Stimulated activated naive CD4-positive, alpha-beta T cell (primary cell): ENCODE results near the gene DLST.

Source experiments
- DNase-seq, 6 experiments: peaks; one replicate each; lab custom pipeline; 2025; lab: John Stamatoyannopoulos, UW

DLST gene

GRCh38 chr14:74896400-74896799 lies 14.7 kb downstream of the DLST start:
- no peak for DNase-seq

DNA sequence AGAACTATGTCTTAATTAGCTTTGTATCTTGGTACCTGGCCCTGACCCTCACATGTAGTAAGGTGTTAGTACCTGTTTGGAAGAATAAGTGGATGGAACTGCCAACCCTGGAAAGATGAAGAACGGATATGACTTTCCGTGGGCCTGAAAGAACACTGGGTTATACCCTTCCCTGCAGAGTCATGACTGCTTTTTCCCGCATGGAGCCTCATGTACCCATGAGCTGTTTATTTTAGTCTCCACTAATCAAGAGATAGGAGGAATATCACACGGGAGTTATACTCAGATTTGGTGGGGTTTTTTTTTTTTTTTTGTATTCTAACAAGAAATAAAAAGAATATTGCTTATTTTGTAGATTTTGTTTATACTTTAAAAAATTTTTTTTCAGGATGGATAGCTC lies 15.9 kb downstream of the DLST start:
- no peak for DNase-seq

DNA sequence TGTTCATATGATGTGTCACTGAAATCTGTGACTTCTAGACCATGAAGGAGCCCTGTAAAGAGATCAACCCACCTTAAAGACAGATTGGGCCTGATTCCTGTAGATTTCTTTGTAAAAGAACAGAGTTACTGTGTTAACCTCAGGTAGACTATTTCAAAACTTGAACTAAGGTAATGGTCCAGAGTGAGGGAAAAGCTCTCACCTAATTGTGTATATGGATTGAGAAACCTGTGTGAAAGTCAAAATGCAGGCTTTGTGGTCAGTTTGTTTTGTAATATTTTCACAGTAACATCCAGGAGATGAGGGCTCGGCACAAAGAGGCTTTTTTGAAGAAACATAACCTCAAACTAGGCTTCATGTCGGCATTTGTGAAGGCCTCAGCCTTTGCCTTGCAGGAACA lies 16.4 kb downstream of the DLST start:
- DNase-seq: no peak

- DNase-seq: no peak
Observed at GRCh38 chr14:74898694-74899093, 17.0 kb downstream of the DLST start.

DNA sequence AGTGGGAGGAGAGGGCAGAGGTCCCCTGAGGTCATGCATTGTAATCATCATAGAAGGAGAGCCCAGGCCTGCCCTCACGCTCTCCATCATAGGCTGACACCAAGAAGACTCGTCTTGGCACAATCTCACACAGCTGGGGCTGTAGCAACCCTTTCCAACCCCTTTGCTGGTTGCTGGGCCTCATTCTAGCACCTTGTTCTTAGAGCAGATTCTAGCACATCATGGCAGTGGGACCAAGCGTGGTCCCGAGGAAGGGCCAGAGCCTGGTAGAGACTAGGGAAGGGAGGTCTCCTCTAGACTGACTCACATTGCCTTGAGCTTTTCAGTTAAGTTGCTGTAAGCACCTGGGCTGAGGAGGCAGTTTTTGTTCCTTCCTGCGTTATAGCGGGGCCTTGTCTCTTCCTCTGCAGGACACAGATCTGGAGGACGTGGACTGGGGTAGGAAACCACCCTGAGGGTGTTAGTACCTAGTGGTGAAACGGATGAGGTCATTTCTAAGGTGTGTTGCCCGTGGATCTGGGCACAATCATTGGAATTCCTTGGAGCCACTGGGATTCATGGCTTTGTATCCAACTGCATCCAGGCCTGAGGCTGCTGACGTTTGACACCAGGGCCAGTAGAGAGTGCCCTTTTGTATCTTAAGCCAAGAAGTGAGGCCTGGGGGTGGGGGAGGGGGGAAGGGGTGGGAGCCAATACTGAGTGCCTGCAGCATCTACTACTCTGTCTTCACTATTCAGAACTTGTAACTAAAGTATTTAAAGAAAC lies 21.4 kb downstream of the DLST start:
- no peak for DNase-seq

- DNase-seq: no peak
Observed at GRCh38 chr14:74904635-74905503, 23.2 kb downstream of the DLST start.

- DNase-seq: peak; percentile 34 to 82 (median 74)
Observed at GRCh38 chr14:74905595-74906142, 24.0 kb downstream of the DLST start.

DNA sequence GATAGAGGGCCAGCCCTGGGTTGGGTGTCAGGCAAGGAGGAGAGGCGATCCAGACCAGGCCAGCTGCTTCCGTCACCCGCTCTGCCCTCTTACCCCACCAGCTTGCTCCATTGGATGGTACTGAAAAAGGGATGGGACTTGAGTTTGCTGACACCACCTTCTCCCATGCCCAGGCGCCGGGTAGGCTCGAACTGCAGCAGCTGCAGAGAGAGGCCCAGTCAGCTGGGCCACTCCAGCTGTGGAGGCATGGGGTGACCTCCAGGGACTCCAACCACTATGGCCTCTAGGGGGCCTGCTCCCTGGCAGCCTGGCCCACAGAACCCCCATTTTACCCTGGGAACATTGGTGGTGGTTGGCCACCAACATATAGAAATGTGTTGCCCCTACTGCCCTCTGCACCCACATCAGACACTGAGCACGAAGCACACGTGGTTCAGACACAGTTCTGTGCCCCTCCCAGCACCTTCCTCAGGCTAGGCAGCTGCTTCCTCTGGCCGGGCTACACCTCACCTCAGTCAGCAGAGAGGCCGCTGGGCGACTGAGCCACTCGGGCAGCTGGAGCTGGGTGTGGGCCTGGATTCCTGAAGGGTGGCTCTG lies 25.3 kb downstream of the DLST start:
- peak in 1 of 6 experiments; percentile 2 for DNase-seq

DNA sequence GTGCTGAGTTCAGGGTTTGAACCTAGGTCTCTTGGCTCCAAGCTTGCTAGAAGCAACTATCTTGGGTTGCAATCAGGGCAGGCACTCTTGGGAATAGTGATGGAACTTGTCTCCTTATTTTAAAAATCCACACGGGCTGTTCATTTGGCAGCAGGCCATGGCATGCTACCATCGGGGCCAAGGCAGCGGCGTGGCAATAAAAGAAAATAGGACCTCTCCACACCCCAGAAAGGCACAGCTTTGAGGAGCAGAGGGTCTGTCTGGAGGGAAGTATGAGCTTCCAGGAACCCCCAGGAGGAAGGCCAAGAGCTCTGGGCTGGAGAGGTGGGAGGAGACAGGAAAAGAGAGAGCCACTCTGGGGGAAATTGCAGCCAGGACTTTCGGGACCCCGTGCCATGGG lies 26.0 kb downstream of the DLST start:
- DNase-seq: no peak

- no peak for DNase-seq
Observed at GRCh38 chr14:74908861-74909341, 27.2 kb downstream of the DLST start.

- no peak for DNase-seq
Observed at GRCh38 chr14:74909501-74909900, 27.8 kb downstream of the DLST start.

DNA sequence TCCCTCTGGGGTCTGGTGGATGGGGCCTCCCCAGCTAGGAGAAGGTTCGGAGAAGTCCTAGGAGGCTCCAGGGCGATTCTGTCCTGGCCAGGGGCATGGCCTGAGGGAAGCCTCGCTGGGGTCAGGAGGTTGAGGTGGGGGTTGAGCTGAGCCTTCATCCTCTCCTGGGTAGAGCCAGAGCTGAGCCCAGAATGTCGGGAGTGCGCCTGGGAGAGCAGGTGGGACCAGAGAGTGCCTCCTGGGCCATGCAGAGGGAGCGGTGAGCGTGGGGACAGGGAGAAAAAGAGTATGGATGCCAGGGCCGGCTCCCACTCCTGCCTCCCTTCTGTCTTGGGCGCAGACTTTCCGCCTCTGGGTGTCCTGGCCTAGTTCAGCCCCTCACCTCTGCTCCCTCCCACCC lies 28.2 kb downstream of the DLST start:
- no peak for DNase-seq

GRCh38 chr14:74910556-74910955 lies 28.8 kb downstream of the DLST start:
- no peak for DNase-seq

DNA sequence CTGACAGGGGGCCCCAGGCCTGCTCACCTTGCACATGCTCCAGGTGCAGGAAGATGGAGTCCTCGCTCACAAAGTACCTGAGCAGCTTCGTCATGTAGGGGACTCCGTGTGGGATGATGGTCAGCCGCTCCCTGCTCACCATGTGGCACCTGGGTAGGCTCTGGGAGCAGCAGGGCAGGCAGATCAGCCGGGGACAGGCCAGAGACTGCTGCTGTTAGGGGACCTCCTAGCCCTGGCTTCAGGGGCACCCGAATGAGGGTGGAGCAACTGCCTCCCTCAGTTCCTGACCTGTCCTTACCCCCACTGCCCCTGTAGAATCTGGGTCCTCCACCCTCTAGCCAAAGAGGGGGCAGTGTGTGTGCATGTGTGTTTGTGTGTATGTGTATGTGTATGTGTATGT lies 29.5 kb downstream of the DLST start:
- no peak for DNase-seq

DNA sequence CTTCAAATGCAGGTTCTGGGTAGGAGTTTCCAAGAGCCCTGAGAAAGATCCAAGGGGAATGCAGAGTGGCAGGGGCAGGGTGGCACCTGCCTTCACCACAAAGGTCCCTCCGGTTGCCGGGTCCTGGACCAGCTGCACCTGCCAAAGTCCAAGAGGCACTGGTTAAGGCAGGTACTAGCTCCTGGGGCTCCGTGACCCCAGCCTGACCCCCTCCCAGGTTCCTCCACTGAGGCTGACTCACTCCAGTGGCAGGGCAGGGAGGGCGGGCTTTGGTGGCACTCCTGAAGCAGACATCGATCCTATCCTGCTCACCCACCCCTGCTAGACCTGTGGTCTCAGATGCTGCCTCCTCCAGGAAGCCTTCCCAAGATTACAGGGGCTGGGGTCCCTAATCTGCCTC lies 30.0 kb downstream of the DLST start:
- no peak for DNase-seq

DNA sequence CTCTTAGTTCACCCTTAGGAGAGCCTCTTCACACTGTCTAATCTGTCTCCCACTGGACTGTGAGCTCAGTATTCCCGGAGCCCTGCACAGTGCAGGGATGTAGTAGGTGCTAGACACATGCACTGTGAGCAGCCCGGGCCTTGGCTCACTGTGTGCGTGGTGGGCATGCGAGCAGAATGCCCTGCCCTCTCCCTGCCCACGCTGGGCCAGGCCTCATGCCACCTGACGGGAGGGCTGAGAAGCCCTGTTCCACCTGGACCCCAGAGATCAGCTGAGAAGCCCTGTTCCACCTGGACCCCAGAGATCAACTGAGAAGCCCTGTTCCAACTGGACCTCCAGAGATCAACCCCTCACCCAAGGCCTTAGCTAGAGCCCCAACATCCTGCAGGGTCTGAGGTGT lies 30.4 kb downstream of the DLST start:
- no peak for DNase-seq

- no peak for DNase-seq
Observed at GRCh38 chr14:74912801-74913200, 31.1 kb downstream of the DLST start.

- no peak for DNase-seq
Observed at GRCh38 chr14:74913393-74913910, 31.7 kb downstream of the DLST start.

- peak in 1 of 6 experiments; percentile 6 for DNase-seq
Observed at GRCh38 chr14:74913986-74914573, 32.4 kb downstream of the DLST start.

DNA sequence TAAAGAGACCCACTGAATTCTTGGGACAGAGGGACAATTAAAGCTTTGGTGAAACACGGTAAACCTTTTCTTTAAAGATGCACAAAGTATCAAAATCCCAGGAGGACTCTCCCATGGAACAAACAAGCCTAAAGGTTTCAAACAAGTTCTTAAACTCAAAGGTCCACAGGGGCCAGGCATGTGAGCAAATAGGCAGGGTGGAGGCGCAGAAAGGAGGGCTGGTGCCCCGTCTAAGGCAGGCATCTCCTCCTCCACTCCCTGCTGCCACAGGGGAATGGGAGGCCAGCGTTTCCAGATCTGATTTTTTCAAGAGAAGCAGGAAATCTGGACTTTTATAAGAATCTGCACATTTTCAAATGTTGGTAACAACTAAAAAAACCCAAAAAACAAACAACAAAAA lies 33.7 kb downstream of the DLST start:
- DNase-seq: no peak

DNA sequence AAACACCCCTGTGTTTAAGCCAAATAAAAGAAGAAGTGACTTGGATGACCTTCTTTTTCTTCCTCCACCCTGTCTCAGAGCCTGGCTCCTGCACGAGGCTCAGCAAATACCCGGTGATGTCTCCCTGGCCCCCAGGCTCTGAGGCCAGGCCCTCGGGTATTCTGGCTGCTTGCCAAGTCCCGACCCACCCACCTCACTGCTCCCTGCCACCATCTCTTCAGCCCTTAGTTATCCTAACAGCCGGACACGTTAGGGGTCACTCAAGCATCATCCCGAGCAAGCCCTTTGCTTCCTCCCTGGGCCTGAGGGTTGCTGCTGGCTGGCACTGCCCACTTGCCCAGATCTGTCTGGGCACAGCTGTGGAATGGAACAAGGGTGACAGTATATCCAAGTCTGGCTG lies 34.1 kb downstream of the DLST start:
- DNase-seq: no peak

GRCh38 chr14:74917178-74917543 lies 35.4 kb downstream of the DLST start:
- no peak for DNase-seq
